HG03064 (cell line): Measurements from ENCODE around the gene RDH14.

Experiments used
- ATAC-seq: cut with Tn5 transposase; IDR thresholded peaks from one replicate; pipeline ENCODE4 v1.9.1; 2021; ENCODE audit warnings: low read depth; ENCODE audit not compliant: unreplicated experiment

Gene RDH14

GRCh38 chr2:18566145-18566769 is 5.8 kb upstream of the RDH14 start:
- ATAC-seq, result no peak

- no peak for ATAC-seq
Measured at GRCh38 chr2:18560797-18561085, 288 bp upstream of the RDH14 start.

DNA sequence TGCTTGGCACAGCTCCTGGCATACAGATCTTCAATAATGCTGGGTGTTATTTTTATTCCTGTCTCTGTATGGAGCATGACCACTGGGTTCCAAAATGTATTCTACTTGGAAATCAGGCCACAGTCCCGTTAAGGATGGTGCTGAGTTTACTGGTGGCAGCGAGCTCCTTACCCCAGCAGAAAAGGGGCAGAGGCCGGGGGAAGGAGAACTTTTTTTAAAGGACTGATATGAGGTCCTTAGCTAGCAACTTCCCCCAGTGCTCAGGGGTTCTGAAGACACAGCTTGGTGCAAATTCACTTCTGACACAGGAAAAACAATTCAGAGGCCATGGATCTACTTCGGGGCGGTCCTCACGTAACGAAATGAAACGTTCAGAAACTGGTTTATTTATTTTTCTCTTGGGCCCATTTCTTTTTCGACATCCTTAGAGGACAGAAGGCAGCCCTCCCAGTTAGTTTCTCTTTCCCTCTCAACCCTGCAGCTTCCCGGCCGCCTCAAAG is 872 bp downstream of the RDH14 start:
- ATAC-seq, result peak; percentile 0

DNA sequence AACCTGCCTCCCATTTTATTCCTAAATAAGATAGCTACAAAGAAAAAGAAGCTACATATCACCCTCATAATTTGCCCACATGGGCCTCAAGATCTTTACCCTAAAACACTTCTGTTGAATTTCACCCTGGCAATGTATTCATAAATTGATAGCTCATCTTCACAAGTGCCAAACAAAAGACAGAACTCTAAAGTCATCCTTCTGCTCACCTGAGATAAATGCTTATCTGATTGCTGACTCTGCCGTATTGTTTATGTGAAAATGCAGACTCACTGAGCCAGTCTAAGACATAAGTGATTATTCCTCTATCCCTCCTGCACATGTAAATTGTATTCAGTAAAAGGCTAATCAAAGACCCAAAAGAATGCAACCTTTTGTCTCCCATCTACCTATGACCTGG is 2.0 kb downstream of the RDH14 start:
- no peak for ATAC-seq

GRCh38 chr2:18557121-18557520 is 3.3 kb downstream of the RDH14 start:
- no peak for ATAC-seq

DNA sequence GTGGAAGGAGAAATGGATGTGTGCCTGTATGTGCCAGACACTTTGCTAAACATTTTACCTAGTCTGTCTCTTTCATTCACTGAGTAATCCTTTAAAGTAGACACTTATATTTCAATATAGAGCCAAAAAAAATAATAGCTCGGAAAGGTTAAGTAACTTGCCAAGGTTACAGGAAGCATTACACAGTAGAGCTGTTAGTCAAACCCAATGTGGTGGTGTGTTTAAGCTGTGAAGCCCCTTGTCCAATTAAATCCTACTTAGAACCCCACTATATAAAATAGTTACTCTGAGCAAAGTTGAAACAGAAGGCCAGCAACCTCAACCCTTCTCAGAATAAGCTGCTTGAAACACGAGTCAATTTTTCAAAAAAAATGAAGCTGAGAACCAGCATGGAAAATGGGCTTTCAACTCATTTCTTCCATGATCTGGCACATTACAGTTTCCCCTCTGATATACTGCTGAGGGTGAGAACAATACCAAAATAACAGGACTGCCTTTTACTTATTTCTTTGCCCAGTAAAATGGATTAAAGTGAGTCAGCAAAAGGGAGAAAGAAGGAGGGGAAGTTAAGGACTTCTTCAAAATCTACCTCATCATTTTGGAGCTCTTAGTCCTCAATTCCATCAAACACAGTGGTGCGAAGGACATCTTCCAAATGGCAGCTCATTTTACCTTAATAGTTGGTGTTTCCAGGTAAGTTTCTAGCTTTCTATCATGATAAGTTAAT is 7.9 kb downstream of the RDH14 start:
- ATAC-seq, result no peak

- no peak for ATAC-seq
Measured at GRCh38 chr2:18551623-18552022, 8.8 kb downstream of the RDH14 start.

DNA sequence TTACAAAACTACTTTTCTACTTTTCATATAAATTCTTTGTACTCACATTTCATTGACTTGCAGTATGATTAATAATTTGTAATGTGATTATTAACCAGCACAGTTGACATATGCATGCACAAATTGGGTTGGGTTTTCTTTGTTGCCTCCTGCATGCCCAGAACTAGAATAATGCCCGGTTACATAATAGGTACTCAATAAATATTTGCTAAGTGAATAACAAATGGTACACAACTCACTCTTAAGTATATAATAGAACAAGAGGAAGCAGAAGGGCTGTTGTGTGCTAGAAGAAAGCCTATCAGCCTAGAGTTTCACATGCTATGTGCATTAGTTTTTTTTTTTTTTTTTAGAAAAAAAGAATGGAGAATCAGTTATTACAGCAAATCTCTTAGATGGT is 9.3 kb downstream of the RDH14 start:
- ATAC-seq, result no peak

DNA sequence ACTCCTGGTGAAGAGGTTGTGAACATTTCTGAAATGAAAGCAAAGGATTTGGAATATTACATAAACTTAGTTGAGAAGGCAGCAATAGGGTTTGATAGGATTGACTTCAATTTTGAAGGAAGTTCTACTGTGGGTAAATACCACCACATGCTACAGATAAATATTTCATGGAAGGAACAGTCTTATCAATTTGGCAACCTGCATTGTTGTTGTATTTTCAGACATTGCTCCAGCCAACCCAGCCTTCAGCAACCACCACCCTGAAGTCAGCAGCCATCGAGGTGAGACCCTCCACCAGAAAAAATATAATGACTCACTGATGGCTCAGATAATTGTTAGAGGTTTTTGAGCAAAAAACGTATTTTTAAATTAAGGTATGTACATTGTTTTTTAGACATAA is 10.0 kb downstream of the RDH14 start:
- no peak for ATAC-seq

DNA sequence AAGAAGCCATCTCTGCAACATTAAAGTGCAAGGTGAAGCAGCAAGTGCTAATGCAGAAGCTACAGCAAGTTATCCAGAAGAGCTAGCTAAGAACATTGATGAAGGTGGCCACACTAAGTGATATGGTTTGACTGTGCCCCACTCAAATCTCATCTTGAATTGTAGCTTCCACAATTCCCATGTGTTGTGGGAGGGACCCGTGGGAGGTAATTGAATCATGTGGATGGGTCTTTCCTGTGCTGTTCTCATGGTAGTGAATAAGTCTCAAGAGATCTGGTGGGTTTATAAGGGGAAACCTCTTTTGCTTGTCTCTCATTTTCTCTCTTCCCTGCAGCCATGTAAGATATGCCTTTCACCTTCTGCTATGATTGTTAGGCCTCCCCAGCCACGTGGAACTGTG is 11.4 kb downstream of the RDH14 start:
- ATAC-seq, result no peak

GRCh38 chr2:18548621-18549020 is 11.8 kb downstream of the RDH14 start:
- ATAC-seq, result no peak

DNA sequence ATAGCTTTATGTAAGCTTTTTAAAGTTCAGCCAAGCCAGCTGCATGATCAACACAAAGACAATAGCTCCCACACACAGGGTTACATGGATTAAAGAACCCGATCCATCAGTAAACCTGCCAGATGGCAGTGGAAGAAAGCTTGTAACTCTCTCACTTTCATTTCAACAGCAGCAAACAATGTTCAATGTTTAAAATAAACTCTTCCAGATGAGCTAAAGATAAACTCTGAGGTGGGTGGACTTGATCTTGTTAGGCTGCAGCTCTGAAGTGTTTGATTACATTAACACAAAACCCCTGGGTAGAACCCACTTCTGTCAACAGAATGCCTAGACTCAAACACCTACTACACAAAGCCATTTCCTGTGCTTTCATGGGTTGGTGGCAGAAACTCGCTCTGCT is 13.9 kb downstream of the RDH14 start:
- no peak for ATAC-seq

DNA sequence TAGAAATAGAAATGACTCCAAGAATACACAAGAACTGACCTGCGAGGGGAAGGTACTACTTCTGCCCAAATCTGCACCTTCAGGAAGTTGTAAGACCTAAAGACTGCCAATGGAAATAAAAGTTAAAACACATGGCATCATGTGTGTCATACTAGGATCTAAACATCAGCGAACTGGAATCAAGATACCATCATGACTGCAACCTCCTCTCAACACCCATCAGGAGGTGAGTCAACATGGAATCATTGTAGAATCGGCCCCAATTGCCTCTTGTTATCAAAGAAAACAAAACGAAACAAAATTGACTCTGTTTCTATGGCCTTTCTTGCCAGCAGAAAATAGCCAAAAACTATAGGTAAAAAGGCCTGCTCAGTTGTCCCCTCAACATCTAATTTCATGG is 15.1 kb downstream of the RDH14 start:
- no peak for ATAC-seq

GRCh38 chr2:18544171-18544570 is 16.3 kb downstream of the RDH14 start:
- ATAC-seq, result no peak

DNA sequence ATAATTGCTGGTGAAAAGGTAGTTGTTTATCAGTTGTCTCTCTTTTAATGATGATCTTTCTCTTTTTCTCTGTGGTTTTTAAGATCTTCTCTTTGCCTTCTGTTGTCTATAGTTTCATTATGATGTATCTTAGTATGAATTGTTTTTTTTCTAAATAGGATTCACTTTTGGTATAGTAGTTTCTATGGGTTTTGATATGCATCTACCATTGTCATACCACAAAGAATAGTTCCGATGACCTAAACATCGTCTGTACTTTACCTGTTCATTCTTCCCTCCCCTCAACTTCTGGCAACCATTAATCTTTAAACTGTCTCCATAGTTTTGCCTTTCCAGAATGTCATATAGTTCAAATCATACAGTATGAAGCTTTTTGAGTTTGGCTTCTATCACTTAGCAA is 19.6 kb downstream of the RDH14 start:
- no peak for ATAC-seq

GRCh38 chr2:18536697-18537096 is 23.8 kb downstream of the RDH14 start:
- no peak for ATAC-seq

- no peak for ATAC-seq
Measured at GRCh38 chr2:18536100-18536499, 24.4 kb downstream of the RDH14 start.

DNA sequence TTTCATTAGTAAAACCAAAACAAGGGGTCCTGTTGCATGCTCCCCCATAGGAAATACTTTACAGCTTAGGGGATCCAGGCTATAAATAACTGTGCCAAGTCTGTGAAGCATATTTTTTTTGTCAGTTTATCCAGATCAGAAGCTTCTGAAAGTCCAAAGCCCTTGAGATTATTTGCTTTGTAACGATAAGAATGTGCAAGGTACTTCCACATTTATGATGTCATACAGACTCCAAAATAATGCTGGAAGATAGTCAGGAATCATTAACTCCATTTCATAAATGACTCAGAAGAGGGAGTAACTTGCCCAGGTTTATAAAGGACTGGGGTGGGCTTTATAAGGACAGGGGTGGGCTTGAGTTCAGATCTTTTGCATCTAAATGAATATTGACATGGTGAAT is 29.3 kb downstream of the RDH14 start:
- ATAC-seq, result no peak

GRCh38 chr2:18527822-18528221 is 32.6 kb downstream of the RDH14 start:
- ATAC-seq, result no peak

DNA sequence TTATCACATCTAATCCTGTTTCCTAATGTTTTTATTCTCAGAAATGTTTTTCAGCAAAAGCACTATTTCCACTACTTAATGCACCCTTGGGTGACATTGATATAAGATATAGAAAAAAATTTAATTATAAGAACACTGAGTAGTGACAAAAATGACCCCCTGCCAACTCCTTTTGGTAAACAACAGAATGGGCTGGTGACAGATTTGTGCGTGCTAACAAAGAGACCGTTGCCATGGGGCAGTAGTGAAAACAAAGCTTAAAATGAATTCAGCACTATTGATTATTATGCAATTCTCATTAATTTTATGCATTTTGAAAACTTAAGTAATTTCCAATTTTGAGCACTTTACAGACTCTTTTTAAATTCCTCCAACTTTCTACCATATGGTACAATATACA is 33.1 kb downstream of the RDH14 start:
- ATAC-seq, result no peak

DNA sequence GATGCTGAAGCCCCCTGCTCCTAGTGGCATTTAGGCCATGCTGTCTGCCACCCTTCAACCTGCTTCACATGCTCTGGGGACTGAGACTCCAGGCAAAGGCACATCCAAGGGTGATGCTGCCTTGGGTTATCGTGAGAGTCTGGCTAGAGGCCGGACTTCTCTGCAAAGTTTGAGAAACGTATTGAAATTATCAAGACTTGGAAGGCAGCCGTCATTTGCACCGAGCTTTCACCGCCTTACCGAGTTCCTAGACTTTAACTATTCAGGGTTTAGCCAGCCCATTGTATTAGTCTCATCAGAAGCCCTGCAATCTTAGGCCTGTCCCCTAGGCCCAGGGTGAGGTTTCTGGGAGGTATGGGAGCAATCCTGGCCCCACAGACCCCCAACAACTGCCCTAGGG is 34.0 kb downstream of the RDH14 start:
- no peak for ATAC-seq

DNA sequence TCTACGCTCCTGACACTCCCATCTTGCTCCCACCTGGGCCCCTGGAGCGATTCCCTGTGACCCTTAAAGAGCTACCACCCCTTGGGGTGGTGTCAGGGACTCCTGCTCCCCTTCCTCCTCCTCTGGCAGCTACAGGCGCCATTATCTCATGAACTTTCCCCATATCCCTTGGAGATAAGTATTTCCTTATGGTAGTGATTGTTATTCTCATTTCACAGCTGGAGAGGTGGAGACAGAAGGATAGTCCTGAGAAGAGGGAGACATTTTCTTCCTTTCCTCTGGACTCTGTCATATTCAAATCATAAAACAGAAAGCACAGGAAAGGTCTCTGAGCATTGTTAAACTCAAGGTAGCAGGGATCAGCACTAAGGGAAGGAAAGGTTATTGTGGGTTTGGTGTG is 34.6 kb downstream of the RDH14 start:
- ATAC-seq, result no peak

DNA sequence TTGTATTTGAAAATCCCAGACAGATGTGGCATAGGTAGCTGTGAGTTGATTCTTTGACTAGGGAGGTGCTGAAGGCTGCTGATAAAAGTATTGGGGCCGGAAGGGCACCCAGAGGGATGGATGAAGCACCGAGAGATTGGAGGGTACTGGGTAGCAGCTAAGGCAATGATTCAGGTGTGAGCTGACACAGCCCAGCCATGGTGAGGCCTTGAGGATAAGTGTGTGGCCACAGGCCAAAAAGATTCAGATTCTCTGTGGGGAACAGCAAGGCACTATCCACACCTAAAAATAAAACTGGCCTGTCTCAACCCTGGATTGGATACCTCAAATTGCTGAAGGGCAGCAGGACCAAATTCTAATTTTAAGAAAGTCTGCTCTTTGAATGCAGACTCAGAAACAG is 35.2 kb downstream of the RDH14 start:
- ATAC-seq, result no peak
